ENCODE results near the gene PLA2G3.

Gene PLA2G3

DNA sequence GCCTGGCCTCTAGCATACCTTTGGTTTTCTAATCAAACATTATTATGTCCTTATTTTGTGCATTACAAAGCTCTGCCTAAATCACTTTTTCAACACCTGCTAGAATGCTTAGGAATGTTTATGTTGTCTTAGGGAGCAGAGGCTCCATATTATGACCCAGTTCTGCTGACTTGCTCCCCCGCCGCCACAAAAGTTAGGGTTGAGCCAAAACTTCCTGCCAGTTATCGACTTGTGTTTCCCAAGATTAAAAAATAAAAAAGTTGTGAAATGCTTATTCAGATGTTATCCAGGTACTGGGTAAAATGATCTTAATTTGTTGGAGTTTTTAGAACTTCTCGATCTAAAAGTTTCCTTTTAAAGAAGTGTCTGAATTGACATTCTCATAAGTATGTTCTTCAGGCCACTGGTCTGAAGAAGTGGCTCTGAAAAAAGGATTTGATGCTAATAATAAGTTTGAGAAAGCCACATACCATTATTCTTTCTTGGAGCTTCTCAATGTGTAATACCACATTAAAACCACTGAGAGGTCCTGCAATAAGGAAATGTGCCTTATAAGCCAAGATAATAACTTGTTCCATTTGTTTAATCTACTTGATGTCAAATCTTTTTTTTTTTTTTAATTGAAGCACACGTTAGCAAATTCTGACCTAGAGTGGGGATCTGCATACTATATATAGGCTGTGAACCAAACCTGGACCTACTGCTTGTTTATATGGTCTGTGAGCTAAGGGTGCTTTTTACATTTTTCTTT is 21.9 kb upstream of the PLA2G3 start:
- H3K4me3 ChIP-seq (ENCODE audit: insufficient read depth, low read length, poor library complexity, severe bottlenecking) = no peak overlapping the region
- TF ChIP-seq CTCF (IDR thresholded peaks at IDR 0.05; ENCODE audit: insufficient read depth, low read length, poor library complexity, severe bottlenecking) (no peak), EZH2phosphoT487 (conservative IDR thresholded peaks at IDR 0.05; ENCODE audit: low read length) (no peak)
- peaks cover 15% of the 10 kb centered on the region for H3K79me2 ChIP-seq (ENCODE audit: insufficient read depth, low read length)
- no peaks in the 10 kb centered on the region for H3K9me3 ChIP-seq (ENCODE audit: insufficient read depth, low read length)
- H3K4me2 ChIP-seq (ENCODE audit: low read depth, low read length, poor library complexity, severe bottlenecking) = peak overlapping the region; percentile 7
- H3K36me3 ChIP-seq (ENCODE audit: low read length) = no peaks in the 10 kb centered on the region
- no peak overlapping the region for H3K27ac ChIP-seq (ENCODE audit: low read depth, low read length)
- no peak overlapping the region for H3K9ac ChIP-seq (ENCODE audit: low read length)
- no peak overlapping the region for H2AFZ ChIP-seq (ENCODE audit: low read depth, low read length, severe bottlenecking)
- H3K9me2 ChIP-seq (replicated peaks; ENCODE audit: insufficient read depth, low read length) = no peaks in the 10 kb centered on the region
- peaks cover 10% of the 10 kb centered on the region for H3F3A ChIP-seq (ENCODE audit: insufficient read depth)
- no peaks in the 10 kb centered on the region for H3K27me3 ChIP-seq (ENCODE audit: low read length)
- no peaks in the 10 kb centered on the region for H4K20me1 ChIP-seq (ENCODE audit: low read depth, low read length)

DNA sequence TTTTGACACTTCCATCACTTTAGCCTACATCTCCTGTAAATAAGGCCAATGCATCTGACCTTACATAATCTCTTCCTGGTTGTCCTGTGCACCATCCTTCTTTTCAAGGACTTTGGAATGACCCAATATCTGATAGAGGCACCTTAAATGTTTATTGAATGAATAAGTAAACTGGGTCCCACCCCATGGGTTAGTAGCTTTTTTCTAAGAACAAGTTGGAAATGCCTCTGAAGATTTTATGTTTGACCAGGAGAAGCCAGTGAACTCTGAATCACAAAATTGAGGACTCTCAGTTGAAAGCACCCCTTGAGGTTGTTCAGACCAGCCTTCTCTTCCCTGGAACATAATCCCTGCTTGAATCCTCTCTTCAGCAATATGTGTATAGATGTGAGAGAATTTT is 21.1 kb upstream of the PLA2G3 start:
- peak overlapping the region; percentile 86 for H3K4me2 ChIP-seq (ENCODE audit: low read depth, low read length, poor library complexity, severe bottlenecking)
- H3K9me2 ChIP-seq (replicated peaks; ENCODE audit: insufficient read depth, low read length) = no peaks in the 10 kb centered on the region
- no peak overlapping the region for H3K27ac ChIP-seq (ENCODE audit: low read depth, low read length)
- H3K27me3 ChIP-seq (ENCODE audit: low read length) = no peaks in the 10 kb centered on the region
- H4K20me1 ChIP-seq (ENCODE audit: low read depth, low read length) = no peaks in the 10 kb centered on the region
- peaks cover 10% of the 10 kb centered on the region for H3F3A ChIP-seq (ENCODE audit: insufficient read depth)
- H3K4me3 ChIP-seq (ENCODE audit: insufficient read depth, low read length, poor library complexity, severe bottlenecking) = peak overlapping the region; percentile 61
- H3K36me3 ChIP-seq (ENCODE audit: low read length) = no peaks in the 10 kb centered on the region
- H3K79me2 ChIP-seq (ENCODE audit: insufficient read depth, low read length) = peaks cover 15% of the 10 kb centered on the region
- H2AFZ ChIP-seq (ENCODE audit: low read depth, low read length, severe bottlenecking) = no peak overlapping the region
- H3K9ac ChIP-seq (ENCODE audit: low read length) = peak overlapping the region; percentile 63; the same call in 1 of the 2 replicates
- TF ChIP-seq CTCF (IDR thresholded peaks at IDR 0.05; ENCODE audit: insufficient read depth, low read length, poor library complexity, severe bottlenecking) (no peak), EZH2phosphoT487 (conservative IDR thresholded peaks at IDR 0.05; ENCODE audit: low read length) (no peak)
- H3K9me3 ChIP-seq (ENCODE audit: insufficient read depth, low read length) = no peaks in the 10 kb centered on the region

DNA sequence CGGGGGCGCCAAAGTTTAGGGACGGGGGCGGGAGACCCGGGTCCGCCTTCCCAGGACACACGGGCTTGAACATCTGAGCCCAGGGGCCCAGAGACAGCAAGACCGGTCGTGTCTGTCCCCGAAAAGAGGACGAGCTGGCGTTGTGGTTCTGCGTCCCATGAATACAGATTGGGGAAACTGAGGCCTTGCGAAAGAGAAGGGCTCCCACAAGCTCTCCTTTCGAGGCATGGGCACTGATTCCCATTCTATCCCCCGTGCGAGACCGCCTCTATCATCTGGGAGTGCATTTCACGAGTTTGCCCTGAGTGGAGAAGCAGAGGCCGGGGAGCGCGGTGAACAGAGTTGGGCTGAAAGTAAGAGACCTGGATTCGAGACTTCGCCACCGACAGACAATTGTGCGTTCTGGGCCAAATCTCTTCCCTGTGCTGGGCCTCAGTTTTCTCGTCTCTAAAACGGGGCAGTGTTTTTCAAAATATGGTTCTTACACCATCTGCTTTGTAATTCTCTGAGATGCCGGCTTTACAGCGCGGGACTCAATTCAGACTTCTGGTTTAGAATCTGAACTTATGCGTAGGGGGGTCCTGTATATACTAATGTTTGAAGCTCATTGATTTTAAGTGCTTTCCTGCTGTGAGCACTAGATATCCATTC is 20.1 kb upstream of the PLA2G3 start:
- Histone ChIP-seq H3K79me2 (ENCODE audit: insufficient read depth, low read length) (peaks cover 15% of the 10 kb centered on the region), H4K20me1 (ENCODE audit: low read depth, low read length) (no peaks in the 10 kb centered on the region), H3K9me2 (replicated peaks; ENCODE audit: insufficient read depth, low read length) (no peaks in the 10 kb centered on the region), H3K4me2 (ENCODE audit: low read depth, low read length, poor library complexity, severe bottlenecking) (peak overlapping the region; percentile 86), H3K27ac (ENCODE audit: low read depth, low read length) (no peak overlapping the region), H3K4me3 (ENCODE audit: insufficient read depth, low read length, poor library complexity, severe bottlenecking) (peak overlapping the region; percentile 61), H3K27me3 (ENCODE audit: low read length) (no peaks in the 10 kb centered on the region), H3K36me3 (ENCODE audit: low read length) (no peaks in the 10 kb centered on the region), H3K9ac (ENCODE audit: low read length) (peak overlapping the region; percentile 63), H2AFZ (ENCODE audit: low read depth, low read length, severe bottlenecking) (peak overlapping the region; percentile 96), H3K9me3 (ENCODE audit: insufficient read depth, low read length) (no peaks in the 10 kb centered on the region), H3F3A (ENCODE audit: insufficient read depth) (peaks cover 10% of the 10 kb centered on the region)
- TF ChIP-seq EZH2phosphoT487 (conservative IDR thresholded peaks at IDR 0.05; ENCODE audit: low read length) (no peak), CTCF (IDR thresholded peaks at IDR 0.05; ENCODE audit: insufficient read depth, low read length, poor library complexity, severe bottlenecking) (no peak)
